Brain microvascular endothelial cell (primary cell): ENCODE data around the gene IFI27.

Experiments used
- DNase-seq: peaks from one replicate; pipeline ENCODE4 v3.0.0-alpha.2; 2020
- H3K27ac ChIP-seq: fragments of 250-450 bp; sonication (Bioruptor Pico); 2 replicates; pipeline ENCODE4 v1.5.1; 2020; ENCODE audit warnings: mild to moderate bottlenecking, moderate library complexity
- H3K27me3 ChIP-seq: fragments of 250-450 bp; sonication (Bioruptor Pico); replicated peaks from 2 replicates; pipeline ENCODE4 v1.5.1; 2020; ENCODE audit warnings: mild to moderate bottlenecking
- H3K36me3 ChIP-seq: fragments of 250-450 bp; sonication (Bioruptor Pico); replicated peaks from 2 replicates; pipeline ENCODE4 v1.5.1; 2020; ENCODE audit warnings: mild to moderate bottlenecking
- H3K4me3 ChIP-seq: 2 replicates; pipeline ENCODE4 v1.5.1; 2011; ENCODE audit warnings: low read depth, mild to moderate bottlenecking, control low read depth, low read length, moderate library complexity
- CTCF ChIP-seq: IDR thresholded peaks from 2 replicates; pipeline ENCODE4 v1.5.1; 2011; ENCODE audit warnings: low read depth, mild to moderate bottlenecking, moderate library complexity, low read length, control low read depth, inconsistent platforms; ENCODE audit errors: missing control alignments
- in situ Hi-C: cut with HindIII; loops from 2 replicates; pipeline ENCODE4 v1.10.0; 2017; ENCODE audit warnings: low sequenced_read_pairs, low pct_ligation_motif_present

IFI27 gene

GRCh38 chr14:94077111-94077821 is 33.3 kb upstream of the IFI27 start:
- no peak overlapping the region for H3K4me3 ChIP-seq
- no peaks in the 10 kb centered on the region for H3K27me3 ChIP-seq
- no peak overlapping the region for H3K27ac ChIP-seq
- in situ Hi-C loops: no loop called here
- TF ChIP-seq CTCF: no peak
- DNase-seq: no peak
- peaks cover 13% of the 10 kb centered on the region for H3K36me3 ChIP-seq

GRCh38 chr14:94077823-94078222 is 32.7 kb upstream of the IFI27 start:
- TF ChIP-seq CTCF: no peak
- in situ Hi-C loops: no loop called here
- H3K4me3 ChIP-seq: no peak overlapping the region

GRCh38 chr14:94079891-94080620 is 30.5 kb upstream of the IFI27 start:
- DNase-seq: peak; percentile 40

More at GRCh38 chr14:94077823-94078222, 32.7 kb upstream of the IFI27 start:
- H3K36me3 ChIP-seq: peaks cover 13% of the 10 kb centered on the region
- no peak overlapping the region for H3K27ac ChIP-seq
- DNase-seq: no peak
- no peaks in the 10 kb centered on the region for H3K27me3 ChIP-seq

GRCh38 chr14:94080621-94081385 is 29.7 kb upstream of the IFI27 start, which contains the start of the genes DDX24 and IFI27L1:
DDX24 (minus strand) TSS chr14:94081202; CDS start chr14:94079742, 1,460 bp downstream.
IFI27L1 (plus strand) TSS chr14:94081310; CDS start chr14:94096938, 15,628 bp downstream.
- Histone ChIP-seq H3K36me3 (peaks cover 13% of the 10 kb centered on the region), H3K4me3 (peak within 1 kb of the TSS; percentile 80), H3K27ac (peak within 1 kb of the TSS; percentile 78), H3K27me3 (no peaks in the 10 kb centered on the region)
- TF ChIP-seq CTCF: no peak
- peak; percentile 93 for DNase-seq
- in situ Hi-C loops: no loop called here

More at GRCh38 chr14:94079891-94080620, 30.5 kb upstream of the IFI27 start:
- H3K4me3 ChIP-seq: peak overlapping the region; percentile 80
- peaks cover 13% of the 10 kb centered on the region for H3K36me3 ChIP-seq
- TF ChIP-seq CTCF: no peak
- H3K27ac ChIP-seq: peak overlapping the region; percentile 78
- H3K27me3 ChIP-seq: no peaks in the 10 kb centered on the region
- in situ Hi-C loops: no loop called here

- H3K27ac ChIP-seq: peak overlapping the region; percentile 78
- no peak for TF ChIP-seq CTCF
- no peak for DNase-seq
- H3K36me3 ChIP-seq: peaks cover 13% of the 10 kb centered on the region
- H3K4me3 ChIP-seq: peak overlapping the region; percentile 80
- in situ Hi-C loops: no loop called here
- H3K27me3 ChIP-seq: no peaks in the 10 kb centered on the region
Measured at GRCh38 chr14:94081386-94081820, 29.1 kb upstream of the IFI27 start.
